Thyroid gland (tissue), 4 donors: ENCODE measurements around the gene POLR2C. TPM values are rescaled to one million over a fixed set of nuclear protein-coding genes. Genes with fewer than 3 reads are reported as not detected.

Experiments used
- DNase-seq, 2 donors: peaks; one replicate each; pipeline ENCODE4 v3.0.0-alpha.2; 2019
- H3K27ac ChIP-seq, 3 donors: fragments of 200-600 bp; sonication (generic); 1 replicate in 2 of 3; 2 replicates in 1 of 3; pipeline ENCODE4 v1.5.1; 2016 to 2019; ENCODE audit warnings: mild to moderate bottlenecking in 1 of 3, moderate library complexity in 1 of 3
- H3K27me3 ChIP-seq: fragments of 200-600 bp; sonication (generic); one replicate; pipeline ENCODE4 v1.5.1; 2019
- H3K36me3 ChIP-seq, 2 donors: fragments of 200-600 bp; sonication (generic); one replicate each; pipeline ENCODE4 v1.5.1; 2016 to 2019
- H3K4me1 ChIP-seq, 2 donors: fragments of 200-600 bp; sonication (generic); one replicate each; pipeline ENCODE4 v1.5.1; 2017 to 2019
- H3K4me3 ChIP-seq, 3 donors: fragments of 200-600 bp; sonication (generic); replicated peaks in 1 of 3; 1 replicate in 2 of 3; 2 replicates in 1 of 3; pipeline ENCODE4 v1.5.1; 2016; ENCODE audit warnings: mild to moderate bottlenecking in 1 of 3
- H3K9me3 ChIP-seq: fragments of 200-600 bp; sonication (generic); one replicate; pipeline ENCODE4 v1.5.1; 2017
- POLR2A ChIP-seq, 2 donors: fragments of 450-650 bp; IDR thresholded peaks; one replicate each; pipeline ENCODE4 v1.6.1; 2017; ENCODE audit warnings: antibody characterized with exemption in 2 of 2, mild to moderate bottlenecking in 2 of 2, moderate library complexity in 1 of 2
- WGBS, 2 donors: methylation state at CpG; one replicate each; pipeline ENCODE4 v1.1.5; 2017; 5-methylcytosine and 5-hydroxymethylcytosine counted together
- intact Hi-C: fragments of 100-400 bp; cut with DNase I; formaldehyde crosslinking; loops from one replicate; pipeline ENCODE4 v1.15.1; 2023
- total RNA-seq, 4 donors: library from RNA; depleted of rRNA; stranded (reverse); fragments of >200 nt; gene quantifications; one replicate each; pipeline ENCODE4 v1.2.3, GENCODE V29; 2016
- TF ChIP-seq, protein P1 (sequence below), 6 experiments: fragments of 200-600 bp in 3 of 6; fragments of 450-650 bp in 3 of 6; sonication (generic) in 3 of 6; IDR thresholded peaks; one replicate each; pipeline ENCODE4 v1.5.1; 2016 to 2019; ENCODE audit warnings: antibody characterized with exemption in 6 of 6, mild to moderate bottlenecking in 2 of 6, inconsistent platforms in 1 of 6, moderate library complexity in 1 of 6

The POLR2C gene
- total RNA-seq, 4 donors from 2014 or later: 126 to 212 (median 174) TPM

DNA sequence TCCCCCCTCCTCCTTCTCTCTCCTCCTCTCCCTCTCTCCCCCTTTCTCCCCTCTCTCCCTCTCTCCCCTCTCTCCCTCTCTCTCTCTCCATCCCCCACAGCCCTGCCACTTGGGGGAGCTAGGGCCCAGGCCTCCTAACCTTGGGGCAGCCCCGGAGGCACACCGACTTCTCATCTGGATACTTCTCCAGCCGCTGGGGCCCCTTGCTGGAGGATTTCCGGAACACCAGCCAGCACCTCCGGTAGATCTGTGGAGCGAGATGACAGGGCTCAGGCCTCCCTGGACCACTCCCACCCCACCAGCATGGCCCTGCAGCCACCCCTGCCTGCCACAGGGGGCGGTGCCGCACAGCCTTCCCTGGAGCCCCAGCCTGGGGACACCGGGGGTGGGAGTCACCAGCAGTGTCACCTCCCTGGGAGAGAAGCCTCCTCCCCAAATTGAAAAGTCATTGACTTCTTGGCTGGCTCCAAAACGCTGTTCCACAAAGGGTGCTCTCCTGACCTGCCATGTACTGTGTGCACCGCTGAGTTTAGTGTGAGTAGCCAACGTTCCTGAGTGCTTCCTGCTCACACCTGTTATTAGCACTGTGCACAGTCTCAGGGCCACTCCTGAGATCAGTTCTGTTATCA lies 13.3 kb downstream of the POLR2C start:
- H3K4me1 ChIP-seq: peaks cover 0 to 34% of the 10 kb centered on the region in 2 donors
- DNase-seq: peak; percentile 26 to 38
- H3K4me3 ChIP-seq: no peak overlapping the region
- 15 to 23% methylated on average over 7 to 9 of the region's 12 CpGs for WGBS, 2 donors
- H3K36me3 ChIP-seq: peaks cover 18 to 24% of the 10 kb centered on the region in 2 donors
- TF ChIP-seq, protein P1, sequence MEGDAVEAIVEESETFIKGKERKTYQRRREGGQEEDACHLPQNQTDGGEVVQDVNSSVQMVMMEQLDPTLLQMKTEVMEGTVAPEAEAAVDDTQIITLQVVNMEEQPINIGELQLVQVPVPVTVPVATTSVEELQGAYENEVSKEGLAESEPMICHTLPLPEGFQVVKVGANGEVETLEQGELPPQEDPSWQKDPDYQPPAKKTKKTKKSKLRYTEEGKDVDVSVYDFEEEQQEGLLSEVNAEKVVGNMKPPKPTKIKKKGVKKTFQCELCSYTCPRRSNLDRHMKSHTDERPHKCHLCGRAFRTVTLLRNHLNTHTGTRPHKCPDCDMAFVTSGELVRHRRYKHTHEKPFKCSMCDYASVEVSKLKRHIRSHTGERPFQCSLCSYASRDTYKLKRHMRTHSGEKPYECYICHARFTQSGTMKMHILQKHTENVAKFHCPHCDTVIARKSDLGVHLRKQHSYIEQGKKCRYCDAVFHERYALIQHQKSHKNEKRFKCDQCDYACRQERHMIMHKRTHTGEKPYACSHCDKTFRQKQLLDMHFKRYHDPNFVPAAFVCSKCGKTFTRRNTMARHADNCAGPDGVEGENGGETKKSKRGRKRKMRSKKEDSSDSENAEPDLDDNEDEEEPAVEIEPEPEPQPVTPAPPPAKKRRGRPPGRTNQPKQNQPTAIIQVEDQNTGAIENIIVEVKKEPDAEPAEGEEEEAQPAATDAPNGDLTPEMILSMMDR (IDR thresholded peaks at IDR 0.05): peak in 3 of 6 experiments; percentile 21 to 51 (median 39)
- no peak for TF ChIP-seq POLR2A (IDR thresholded peaks at IDR 0.05)
- intact Hi-C loops: no loop called here
- H3K27me3 ChIP-seq: no peaks in the 10 kb centered on the region
- no peak overlapping the region for H3K27ac ChIP-seq
- no peaks in the 10 kb centered on the region for H3K9me3 ChIP-seq

DNA sequence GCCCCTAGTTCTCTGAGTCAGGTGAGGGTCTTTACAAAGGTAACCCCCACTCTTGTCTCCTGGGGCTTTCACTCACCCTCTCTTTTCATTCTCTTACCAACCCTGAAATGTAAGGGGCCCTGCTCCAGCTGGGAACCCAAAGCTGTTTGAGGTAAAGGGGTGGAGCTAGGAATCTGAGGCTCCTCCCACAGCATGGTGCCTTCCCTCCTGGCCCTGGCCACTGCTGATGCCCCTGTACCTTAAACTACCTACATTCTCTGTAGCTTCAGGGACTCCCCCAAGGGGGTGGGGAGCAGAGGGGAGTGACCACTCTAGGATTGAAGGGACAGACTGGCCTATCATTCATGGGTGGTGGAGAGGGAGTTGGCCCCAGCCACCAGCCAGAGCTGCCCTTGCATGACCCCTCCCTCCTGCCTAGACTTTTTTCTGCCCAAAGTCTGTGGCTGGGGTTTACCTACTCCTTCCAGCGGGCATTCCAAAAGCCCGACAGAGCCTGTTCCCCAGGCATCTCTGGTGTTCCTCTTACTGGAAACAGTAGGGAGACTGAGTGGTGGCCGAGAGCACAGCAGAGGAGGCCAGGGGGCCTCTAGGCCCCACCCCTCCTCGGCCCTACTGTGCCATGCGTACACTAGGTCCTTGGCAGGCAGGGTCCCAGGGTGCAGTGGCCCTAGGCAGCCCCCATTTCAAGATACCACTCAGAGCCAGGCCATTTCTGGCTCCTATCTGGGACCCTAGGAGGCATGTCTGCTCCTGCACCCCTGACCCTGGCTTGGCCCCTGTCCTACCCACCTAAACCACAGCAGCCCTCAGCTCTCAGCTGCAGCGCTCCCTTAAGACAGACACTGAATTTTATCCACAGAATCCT lies 14.3 kb downstream of the POLR2C start:
- H3K9me3 ChIP-seq: no peaks in the 10 kb centered on the region
- WGBS, 2 donors: 86 to 89% methylated on average over 5 to 6 of the region's 6 CpGs
- DNase-seq: no peak
- peaks cover 10 to 19% of the 10 kb centered on the region in 2 donors for H3K36me3 ChIP-seq
- intact Hi-C loops: no loop called here
- no peak overlapping the region for H3K4me3 ChIP-seq
- H3K27ac ChIP-seq: no peak overlapping the region
- H3K27me3 ChIP-seq: no peaks in the 10 kb centered on the region
- TF ChIP-seq, protein P1 (IDR thresholded peaks at IDR 0.05): no peak
- no peak for TF ChIP-seq POLR2A (IDR thresholded peaks at IDR 0.05)
- H3K4me1 ChIP-seq: peaks cover 0 to 31% of the 10 kb centered on the region in 2 donors

DNA sequence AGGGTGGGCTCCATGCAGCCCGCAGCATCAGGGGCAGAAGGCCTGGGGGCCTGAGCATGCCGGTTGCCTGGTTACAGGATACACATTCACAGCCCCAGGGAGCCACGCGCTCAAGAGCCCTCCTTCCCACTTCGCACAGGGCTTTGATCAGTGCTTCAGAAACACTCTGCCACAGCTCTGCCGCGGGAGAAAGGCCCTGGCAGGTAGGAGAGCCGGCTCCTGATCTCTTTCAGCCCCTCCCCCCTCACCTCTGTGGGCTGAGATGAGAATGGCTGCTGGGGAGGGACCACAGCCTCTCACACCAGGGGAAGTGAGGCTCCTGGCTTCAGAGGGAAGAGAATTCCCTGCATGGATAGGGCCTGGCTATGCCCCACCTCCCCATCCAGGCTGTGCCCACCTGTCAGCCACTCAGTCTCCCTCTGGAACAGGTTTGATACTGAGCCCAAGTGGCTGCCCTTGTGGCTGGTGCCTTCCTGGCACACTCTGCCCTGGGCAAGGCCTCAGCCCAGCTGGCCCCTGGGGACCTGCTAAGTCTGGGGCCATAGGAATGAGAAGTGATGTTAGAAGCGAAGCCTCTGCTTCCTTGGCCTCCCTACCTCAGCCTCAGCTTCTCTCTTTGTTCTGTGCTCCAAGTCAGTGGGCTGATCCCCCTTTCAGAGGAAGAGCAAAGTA lies 15.2 kb downstream of the POLR2C start:
- intact Hi-C loops: no loop called here
- no peak overlapping the region for H3K4me3 ChIP-seq
- H3K27ac ChIP-seq: no peak overlapping the region
- TF ChIP-seq, protein P1 (IDR thresholded peaks at IDR 0.05): no peak
- TF ChIP-seq POLR2A (IDR thresholded peaks at IDR 0.05): no peak
- peaks cover 0 to 31% of the 10 kb centered on the region in 2 donors for H3K4me1 ChIP-seq
- WGBS, 2 donors: 31 to 52% methylated on average over 8 to 9 of the region's 9 CpGs
- H3K9me3 ChIP-seq: no peaks in the 10 kb centered on the region
- no peaks in the 10 kb centered on the region for H3K27me3 ChIP-seq
- H3K36me3 ChIP-seq: peaks cover 6 to 10% of the 10 kb centered on the region in 2 donors
- peak; percentile 54 to 75 for DNase-seq

DNA sequence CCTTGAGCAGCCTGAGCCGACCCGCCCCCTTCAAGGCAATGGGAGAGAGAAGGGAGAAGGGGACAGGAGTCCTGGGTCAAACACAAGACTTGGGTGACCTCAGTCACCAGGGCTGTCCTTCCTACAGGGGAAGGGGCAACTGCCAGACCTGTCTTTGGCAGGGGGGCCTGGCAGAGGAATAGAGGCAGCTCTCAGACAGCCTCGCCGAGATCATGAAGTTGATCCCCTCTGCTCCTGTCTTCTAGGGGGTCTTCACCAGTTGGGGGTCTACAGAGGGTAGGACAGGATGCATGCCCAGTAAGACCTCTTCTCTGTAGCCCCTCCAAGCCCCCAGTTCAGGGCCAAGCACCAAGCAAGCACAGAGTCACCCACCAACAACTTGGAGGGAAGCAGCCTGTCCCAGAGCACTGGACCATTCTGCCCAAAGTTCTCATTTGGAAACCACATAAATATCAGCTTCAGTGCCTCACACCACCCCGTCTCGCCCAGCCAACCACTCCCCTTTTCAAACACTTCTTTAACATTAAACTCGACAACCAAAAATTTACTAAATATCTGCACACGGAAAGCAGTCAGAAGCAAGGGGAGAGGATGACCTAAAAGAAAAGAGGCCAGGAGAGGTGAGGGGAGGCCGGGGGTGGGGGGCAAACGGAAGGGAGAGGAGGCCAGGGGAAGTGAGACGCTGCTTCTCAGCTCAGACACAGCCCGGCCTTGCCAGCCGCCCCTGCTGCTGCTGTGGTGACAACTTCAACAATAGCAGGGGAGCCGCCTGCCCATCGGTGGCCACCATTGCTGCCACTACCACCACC lies 16.1 kb downstream of the POLR2C start:
- H3K4me1 ChIP-seq: peaks cover 0 to 31% of the 10 kb centered on the region in 2 donors
- H3K27ac ChIP-seq: no peak overlapping the region
- intact Hi-C loops: no loop called here
- no peaks in the 10 kb centered on the region for H3K9me3 ChIP-seq
- no peak for DNase-seq
- H3K4me3 ChIP-seq: peak overlapping the region in 1 of 3 donors; percentile 18
- 66 to 75% methylated on average over 15 of the region's 15 CpGs for WGBS, 2 donors
- TF ChIP-seq POLR2A (IDR thresholded peaks at IDR 0.05): no peak
- TF ChIP-seq, protein P1 (IDR thresholded peaks at IDR 0.05): no peak
- no peaks in the 10 kb centered on the region for H3K27me3 ChIP-seq
- H3K36me3 ChIP-seq: peaks cover under 1 to 4% of the 10 kb centered on the region in 2 donors
